Subcutaneous adipose tissue (tissue), 4 donors: ENCODE data around the gene SLC35F3. TPM values are rescaled to one million over a fixed set of nuclear protein-coding genes. Genes with fewer than 3 reads are reported as not detected.

Experiments
- total RNA-seq, 4 donors: library from RNA; depleted of rRNA; stranded (reverse); fragments of >200 nt; gene quantifications; one replicate each; pipeline ENCODE4 v1.1.0, GENCODE V29; 2016
- TF ChIP-seq, protein P1 (sequence below): fragments of 450-650 bp; IDR thresholded peaks from one replicate; pipeline ENCODE4 v1.5.1; 2016; ENCODE audit warnings: low read depth, mild to moderate bottlenecking, control low read depth, antibody characterized with exemption, moderate library complexity

Gene SLC35F3
- total RNA-seq, 4 donors from 2014 or later, result 0.44 TPM; not detected in 3

- TF ChIP-seq, protein P1, sequence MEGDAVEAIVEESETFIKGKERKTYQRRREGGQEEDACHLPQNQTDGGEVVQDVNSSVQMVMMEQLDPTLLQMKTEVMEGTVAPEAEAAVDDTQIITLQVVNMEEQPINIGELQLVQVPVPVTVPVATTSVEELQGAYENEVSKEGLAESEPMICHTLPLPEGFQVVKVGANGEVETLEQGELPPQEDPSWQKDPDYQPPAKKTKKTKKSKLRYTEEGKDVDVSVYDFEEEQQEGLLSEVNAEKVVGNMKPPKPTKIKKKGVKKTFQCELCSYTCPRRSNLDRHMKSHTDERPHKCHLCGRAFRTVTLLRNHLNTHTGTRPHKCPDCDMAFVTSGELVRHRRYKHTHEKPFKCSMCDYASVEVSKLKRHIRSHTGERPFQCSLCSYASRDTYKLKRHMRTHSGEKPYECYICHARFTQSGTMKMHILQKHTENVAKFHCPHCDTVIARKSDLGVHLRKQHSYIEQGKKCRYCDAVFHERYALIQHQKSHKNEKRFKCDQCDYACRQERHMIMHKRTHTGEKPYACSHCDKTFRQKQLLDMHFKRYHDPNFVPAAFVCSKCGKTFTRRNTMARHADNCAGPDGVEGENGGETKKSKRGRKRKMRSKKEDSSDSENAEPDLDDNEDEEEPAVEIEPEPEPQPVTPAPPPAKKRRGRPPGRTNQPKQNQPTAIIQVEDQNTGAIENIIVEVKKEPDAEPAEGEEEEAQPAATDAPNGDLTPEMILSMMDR, result no peak
Measured at GRCh38 chr1:234111458-234112142, 207.1 kb downstream of the SLC35F3 start.

DNA sequence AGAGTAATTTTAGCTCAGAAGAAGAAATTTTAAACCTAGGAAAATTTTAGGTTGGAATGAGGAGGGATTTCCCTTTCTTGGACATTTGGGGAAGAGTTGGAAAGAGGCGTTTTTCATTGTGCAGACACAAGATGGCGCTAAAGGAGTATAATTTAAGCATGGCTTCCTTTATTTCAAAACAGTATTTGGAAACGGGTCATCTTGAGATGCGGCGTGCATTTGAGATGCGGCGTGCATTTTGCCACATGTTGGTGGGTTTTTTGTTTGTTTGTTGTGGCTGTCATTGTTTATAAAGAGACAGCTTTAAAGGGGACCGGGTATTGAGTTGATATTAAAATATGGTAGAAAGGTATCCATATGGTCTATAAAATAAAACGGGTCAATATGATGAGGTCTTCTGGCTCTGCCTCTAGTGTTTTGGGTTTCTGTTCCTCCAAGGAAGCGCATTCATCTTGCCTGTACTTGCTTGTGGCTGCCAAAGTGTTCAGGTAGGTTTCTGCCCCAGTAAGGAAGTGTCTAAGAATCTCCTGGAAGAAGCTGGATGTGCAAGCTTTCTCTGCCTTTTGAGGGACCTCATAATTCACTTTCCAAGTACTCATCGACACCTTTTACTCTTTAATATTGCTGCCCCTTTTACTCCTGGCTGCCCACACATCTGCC, 210.3 kb downstream of the SLC35F3 start:
- TF ChIP-seq, protein P1, result no peak

DNA sequence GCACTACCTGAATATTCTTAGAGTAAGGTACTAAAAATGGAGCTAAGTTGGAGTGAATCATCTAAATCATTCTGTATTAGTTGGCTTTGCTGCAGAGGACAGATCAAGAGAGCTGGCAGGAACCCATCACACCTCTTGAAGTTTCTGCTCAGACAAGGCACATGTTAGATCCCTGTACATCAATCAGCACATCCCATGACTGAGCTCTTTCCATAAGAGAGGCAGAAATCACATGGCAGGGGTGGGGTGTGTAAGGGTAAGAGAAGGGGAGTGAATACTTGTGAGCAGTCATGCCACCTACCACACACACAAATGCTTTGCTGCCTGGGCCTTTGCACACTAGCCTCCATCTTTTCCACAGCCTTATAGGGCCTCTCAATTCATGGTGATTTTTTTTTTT, 214.4 kb downstream of the SLC35F3 start:
- TF ChIP-seq, protein P1, result no peak

- TF ChIP-seq, protein P1, result no peak
Measured at GRCh38 chr1:234119431-234119830, 215.0 kb downstream of the SLC35F3 start.

- TF ChIP-seq, protein P1, result no peak
Measured at GRCh38 chr1:234120327-234120944, 216.0 kb downstream of the SLC35F3 start.

DNA sequence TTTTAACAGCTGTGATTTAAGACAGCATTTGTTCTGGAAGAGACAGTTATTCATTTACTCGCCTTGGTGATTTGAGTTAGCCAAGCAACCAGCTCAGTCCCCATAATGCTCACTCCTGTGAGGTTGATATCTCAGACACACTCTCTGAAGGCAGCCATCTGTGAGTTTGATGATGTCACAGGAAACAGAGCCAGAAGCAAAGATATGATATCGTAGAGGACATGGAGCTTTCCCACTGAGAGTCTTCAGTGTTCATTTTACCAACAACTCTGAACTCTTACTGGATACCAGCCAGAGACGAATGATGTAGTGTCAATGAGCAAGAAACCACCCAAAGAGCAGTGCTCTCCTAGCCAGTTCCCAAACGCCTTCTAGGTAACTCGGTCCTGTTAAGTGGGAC, 219.4 kb downstream of the SLC35F3 start:
- TF ChIP-seq, protein P1, result no peak

GRCh38 chr1:234125283-234125682, 220.8 kb downstream of the SLC35F3 start:
- TF ChIP-seq, protein P1, result no peak
